Kasumi-1 (cell line): ENCODE data around the gene NMNAT2.
"Not testable (repeated sequence)": the region's sequence is repeated elsewhere in the genome, so short reads cannot be mapped to it uniquely, and the experiment has no call there.

ENCODE experiments used
- DNase-seq, 2 experiments: peaks; one replicate each; lab custom pipeline; 2025; lab: John Stamatoyannopoulos, UW

NMNAT2 gene

GRCh38 chr1:183288583-183288982, 129.6 kb downstream of the NMNAT2 start:
- DNase-seq: no peak

- no peak for DNase-seq
Measured at GRCh38 chr1:183287191-183287675, 130.9 kb downstream of the NMNAT2 start.

GRCh38 chr1:183285746-183286145, 132.4 kb downstream of the NMNAT2 start:
- DNase-seq: no peak

GRCh38 chr1:183285256-183285655, 132.9 kb downstream of the NMNAT2 start:
- DNase-seq: no peak

GRCh38 chr1:183284086-183284485, 134.1 kb downstream of the NMNAT2 start:
- no peak for DNase-seq

- no peak for DNase-seq
Measured at GRCh38 chr1:183283286-183283685, 134.9 kb downstream of the NMNAT2 start.

GRCh38 chr1:183282101-183282855, 135.9 kb downstream of the NMNAT2 start:
- DNase-seq: no peak

- peak; percentile 79 to 84 for DNase-seq
Measured at GRCh38 chr1:183281553-183282091, 136.6 kb downstream of the NMNAT2 start.

- no peak for DNase-seq
Measured at GRCh38 chr1:183281039-183281438, 137.1 kb downstream of the NMNAT2 start.

- no peak for DNase-seq
Measured at GRCh38 chr1:183279835-183280234, 138.3 kb downstream of the NMNAT2 start.

GRCh38 chr1:183278739-183279591, 139.2 kb downstream of the NMNAT2 start:
- no peak for DNase-seq

GRCh38 chr1:183277821-183278738, 140.1 kb downstream of the NMNAT2 start:
- no peak for DNase-seq

GRCh38 chr1:183276386-183277080, 141.6 kb downstream of the NMNAT2 start:
- no peak for DNase-seq

- DNase-seq: no peak
Measured at GRCh38 chr1:183275322-183275721, 142.9 kb downstream of the NMNAT2 start.

GRCh38 chr1:183274836-183275235, 143.3 kb downstream of the NMNAT2 start:
- no peak for DNase-seq

- not testable (repeated sequence) for DNase-seq
Measured at GRCh38 chr1:183273984-183274383, 144.2 kb downstream of the NMNAT2 start.

GRCh38 chr1:183273300-183273699, 144.9 kb downstream of the NMNAT2 start:
- no peak for DNase-seq

GRCh38 chr1:183272390-183272848, 145.8 kb downstream of the NMNAT2 start:
- DNase-seq: no peak

- no peak for DNase-seq
Measured at GRCh38 chr1:183270541-183271141, 147.5 kb downstream of the NMNAT2 start.

- DNase-seq: no peak
Measured at GRCh38 chr1:183267646-183268431, 150.3 kb downstream of the NMNAT2 start.
